HCT116 (cell line): ENCODE results near the gene CHST15. TPM values are rescaled to one million over a fixed set of nuclear protein-coding genes. Genes with fewer than 3 reads are reported as not detected.

Source experiments
- ATAC-seq: fragments of 200-7000 bp; cut with Tn5 transposase; 2 replicates; pipeline ENCODE4 v1.9.1; 2020; ENCODE audit warnings: mild to moderate bottlenecking, moderate library complexity
- BruUV-seq: library from RNA; stranded (reverse); fragments of 400-500 nt; replicated peaks from 2 replicates; lab custom pipeline; 2021; lab: Mats Ljungman, UMichigan
- CTCF ChIA-PET: fragments of 300-600 bp; sonication (Branson Sonifier 250); formaldehyde crosslinking; loops from one replicate; lab custom pipeline; 2021; ENCODE audit warnings: antibody characterized with exemption; lab: Charles Lee
- POLR2A ChIA-PET: fragments of 300-600, 350-600 bp; sonication (Branson Sonifier 250); formaldehyde crosslinking; loops from one replicate; lab custom pipeline; 2021; ENCODE audit warnings: antibody characterized with exemption; lab: Charles Lee
- RAD21 ChIA-PET, 2 experiments: fragments of 300-600 bp; sonication (Branson Sonifier 250); formaldehyde crosslinking; loops; one replicate each; lab custom pipeline; 2023; ENCODE audit warnings: low total read pairs in 2 of 2; ENCODE audit not compliant: uncharacterized antibody in 2 of 2, unreplicated experiment in 2 of 2, low non-redundant PET in 1 of 2; lab: Charles Lee
- DNase-seq: peaks from one replicate; pipeline ENCODE4 v3.0.0-alpha.2; 2010; ENCODE audit warnings: low read depth, low spot score
- H2AFZ ChIP-seq: fragments of 200-600 bp; shearing (Covaris generic), sonication (generic); 2 replicates; pipeline ENCODE4 v1.6.1; 2017; ENCODE audit warnings: low read depth, mixed run types, mixed read lengths, antibody characterized with exemption, low read length; ENCODE audit not compliant: poor library complexity, severe bottlenecking
- H3K27ac ChIP-seq: 2 replicates; pipeline ENCODE4 v1.5.1; 2012; ENCODE audit warnings: low read depth, low read length
- H3K27me3 ChIP-seq: fragments of 200-600 bp; sonication (generic); 2 replicates; pipeline ENCODE4 v1.6.1; 2016; ENCODE audit warnings: mixed run types, low read length, mixed read lengths; ENCODE audit not compliant: insufficient read depth
- H3K36me3 ChIP-seq, 2 experiments: fragments of 200-500 bp in 1 of 2; fragments of 200-600 bp in 1 of 2; sonication (Bioruptor generic) in 1 of 2; sonication (generic) in 1 of 2; 2 replicates each; pipeline versions ENCODE4 v1.5.1 to v1.6.1; 2014 to 2016; ENCODE audit warnings: low read length in 2 of 2, inconsistent platforms in 1 of 2, mixed read lengths in 1 of 2, mixed run types in 1 of 2; ENCODE audit not compliant: insufficient read depth in 2 of 2, control insufficient read depth in 1 of 2
- H3K4me1 ChIP-seq, 2 experiments: fragments of 200-600 bp in 1 of 2; sonication (generic) in 1 of 2; 2 replicates each; pipeline versions ENCODE4 v1.5.1 to v1.6.1; 2012 to 2017; ENCODE audit warnings: low read length in 2 of 2, inconsistent platforms in 1 of 2, mild to moderate bottlenecking in 1 of 2, mixed read lengths in 1 of 2, mixed run types in 1 of 2, moderate library complexity in 1 of 2; ENCODE audit not compliant: insufficient read depth in 2 of 2, control insufficient read depth in 1 of 2
- H3K4me2 ChIP-seq: fragments of 200-600 bp; sonication (generic); 2 replicates; pipeline ENCODE4 v1.6.1; 2017; ENCODE audit warnings: mixed run types, low read length, mixed read lengths
- H3K4me3 ChIP-seq, 2 experiments: fragments of 200-600 bp in 1 of 2; sonication (generic) in 1 of 2; replicated peaks in 1 of 2; 2 replicates each; pipeline ENCODE4 v1.5.1; 2011 to 2016; ENCODE audit warnings: low read length in 2 of 2, control low read depth in 1 of 2, low read depth in 1 of 2, mild to moderate bottlenecking in 1 of 2, mixed read lengths in 1 of 2, mixed run types in 1 of 2
- H3K79me2 ChIP-seq: fragments of 200-600 bp; sonication (generic); 2 replicates; pipeline ENCODE4 v1.6.1; 2017; ENCODE audit warnings: mild to moderate bottlenecking, mixed run types, low read length, moderate library complexity, mixed read lengths; ENCODE audit not compliant: insufficient read depth
- H3K9ac ChIP-seq: fragments of 200-600 bp; sonication (generic); 2 replicates; pipeline ENCODE4 v1.6.1; 2016; ENCODE audit warnings: low read length, mixed read lengths
- H3K9me2 ChIP-seq: fragments of 200-600 bp; sonication (generic), shearing (Covaris generic); 2 replicates; pipeline ENCODE4 v1.6.1; 2017; ENCODE audit warnings: mixed run types, mild to moderate bottlenecking, moderate library complexity; ENCODE audit not compliant: insufficient read depth
- H3K9me3 ChIP-seq, 2 experiments: fragments of 200-500 bp in 1 of 2; fragments of 200-600 bp in 1 of 2; sonication (Bioruptor generic) in 1 of 2; sonication (generic) in 1 of 2; 2 replicates each; pipeline ENCODE4 v1.6.1; 2014 to 2017; ENCODE audit warnings: low read length in 2 of 2, mixed read lengths in 2 of 2, inconsistent platforms in 1 of 2, low read depth in 1 of 2, mild to moderate bottlenecking in 1 of 2, mixed run types in 1 of 2, moderate library complexity in 1 of 2; ENCODE audit not compliant: control insufficient read depth in 1 of 2, insufficient read depth in 1 of 2
- H4K20me1 ChIP-seq: fragments of 200-600 bp; sonication (generic), shearing (Covaris generic); 2 replicates; pipeline ENCODE4 v1.6.1; 2017; ENCODE audit warnings: mixed run types, mild to moderate bottlenecking, moderate library complexity; ENCODE audit not compliant: insufficient read depth
- CBX3 ChIP-seq: IDR thresholded peaks from 2 replicates; pipeline ENCODE4 v1.6.1; 2012; ENCODE audit warnings: low read depth
- CEBPB ChIP-seq: IDR thresholded peaks from 2 replicates; pipeline ENCODE4 v1.6.1; 2012; ENCODE audit warnings: low read depth
- EGR1 ChIP-seq: IDR thresholded peaks from 2 replicates; pipeline ENCODE4 v1.6.1; 2012; ENCODE audit warnings: low read depth
- JUND ChIP-seq: IDR thresholded peaks from 2 replicates; pipeline ENCODE4 v1.6.1; 2012
- SP1 ChIP-seq: IDR thresholded peaks from 2 replicates; pipeline ENCODE4 v1.6.1; 2012; ENCODE audit warnings: low read depth
- SRF ChIP-seq: IDR thresholded peaks from 2 replicates; pipeline ENCODE4 v1.6.1; 2012; ENCODE audit warnings: low read depth
- ZNF274 ChIP-seq: fragments of 200-500 bp; sonication (Bioruptor generic); IDR thresholded peaks from 2 replicates; pipeline ENCODE4 v1.6.1; 2014; ENCODE audit warnings: mild to moderate bottlenecking, low read depth, low read length, inconsistent platforms
- intact Hi-C: fragments of 100-400 bp; cut with micrococcal nuclease; formaldehyde crosslinking; loops from 2 replicates; pipeline ENCODE4 v1.10.0; 2022
- total RNA-seq: library from RNA; stranded (reverse); gene quantifications from one replicate; pipeline ENCODE4 v1.2.1, GENCODE V29; 2021; ENCODE audit not compliant: unreplicated experiment
- TF ChIP-seq, protein P1 (sequence below): IDR thresholded peaks from 2 replicates; pipeline ENCODE4 v1.6.1; 2012
- TF ChIP-seq, protein P2 (sequence below): IDR thresholded peaks from 2 replicates; pipeline ENCODE4 v1.6.1; 2011; ENCODE audit warnings: mild to moderate bottlenecking, low read length, moderate library complexity; ENCODE audit not compliant: insufficient replicate concordance; ENCODE audit errors: extremely low read depth
- TF ChIP-seq, protein P3 (sequence below): IDR thresholded peaks from 2 replicates; pipeline ENCODE4 v1.6.1; 2012

Gene CHST15
- total RNA-seq, 1 experiment from 2014 or later: 47.2 TPM

DNA sequence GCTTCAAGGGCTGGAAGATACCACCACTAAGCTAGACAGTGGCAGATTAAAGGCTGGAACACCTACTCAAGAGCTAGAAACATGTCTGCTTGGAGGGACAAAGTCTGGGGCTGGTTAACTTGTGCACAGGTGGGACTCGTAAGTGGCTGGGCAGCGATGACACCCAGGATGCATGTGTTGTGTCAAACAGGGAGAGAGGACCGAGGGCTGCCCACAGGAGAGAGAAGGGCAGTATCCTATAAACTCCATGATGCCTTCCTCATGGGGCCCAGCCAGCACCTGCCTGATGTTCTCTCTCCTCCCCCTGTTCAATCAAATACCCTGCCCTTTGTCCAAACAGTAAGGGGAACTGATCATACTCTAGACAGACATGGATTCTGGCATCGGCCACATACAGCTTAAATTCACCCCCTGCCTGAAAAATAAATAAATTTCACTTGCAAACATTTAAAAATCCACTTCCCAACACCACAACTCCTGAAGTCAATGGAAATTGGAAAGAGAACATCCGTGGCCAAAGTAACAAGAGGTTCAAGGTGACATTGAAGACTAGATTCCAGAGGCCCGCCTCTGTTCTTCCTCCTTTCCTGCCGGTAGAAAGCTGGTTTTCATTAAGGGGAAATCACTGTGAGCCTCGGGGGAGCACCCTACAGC, 50.6 kb downstream of the CHST15 start:
- H3K4me1 ChIP-seq: no peaks in the 10 kb centered on the region
- peaks cover 7% of the 10 kb centered on the region; the same call in 1 of the 2 replicates for H3K79me2 ChIP-seq
- no peak for ATAC-seq
- no peaks in the 10 kb centered on the region for H3K9me3 ChIP-seq
- no peaks in the 10 kb centered on the region for H4K20me1 ChIP-seq
- TF ChIP-seq, protein P1, sequence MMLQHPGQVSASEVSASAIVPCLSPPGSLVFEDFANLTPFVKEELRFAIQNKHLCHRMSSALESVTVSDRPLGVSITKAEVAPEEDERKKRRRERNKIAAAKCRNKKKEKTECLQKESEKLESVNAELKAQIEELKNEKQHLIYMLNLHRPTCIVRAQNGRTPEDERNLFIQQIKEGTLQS: no peak
- TF ChIP-seq EGR1 (no peak), CEBPB (no peak), ZNF274 (no peak), CBX3 (no peak)
- peaks cover 23 to 25% of the 10 kb centered on the region in 2 experiments; a peak in 3 of 4 replicates for H3K36me3 ChIP-seq
- H3K27me3 ChIP-seq: no peaks in the 10 kb centered on the region
- H3K4me2 ChIP-seq: no peak overlapping the region
- no peaks in the 10 kb centered on the region for H3K9me2 ChIP-seq
- DNase-seq: no peak
- ChIA-PET RAD21 (no interaction called here), CTCF (no interaction called here), POLR2A (interaction anchor here (1.5 kb wide), 1 partner anchor 9 kb away, joined by 3 read pairs; no protein-coding TSS in a partner anchor)
- H3K4me3 ChIP-seq: no peak overlapping the region
- intact Hi-C loops: no loop called here
- H3K9ac ChIP-seq: no peak overlapping the region
- no TSS peak for BruUV-seq
- H3K27ac ChIP-seq: no peak overlapping the region
- H2AFZ ChIP-seq: no peak overlapping the region

DNA sequence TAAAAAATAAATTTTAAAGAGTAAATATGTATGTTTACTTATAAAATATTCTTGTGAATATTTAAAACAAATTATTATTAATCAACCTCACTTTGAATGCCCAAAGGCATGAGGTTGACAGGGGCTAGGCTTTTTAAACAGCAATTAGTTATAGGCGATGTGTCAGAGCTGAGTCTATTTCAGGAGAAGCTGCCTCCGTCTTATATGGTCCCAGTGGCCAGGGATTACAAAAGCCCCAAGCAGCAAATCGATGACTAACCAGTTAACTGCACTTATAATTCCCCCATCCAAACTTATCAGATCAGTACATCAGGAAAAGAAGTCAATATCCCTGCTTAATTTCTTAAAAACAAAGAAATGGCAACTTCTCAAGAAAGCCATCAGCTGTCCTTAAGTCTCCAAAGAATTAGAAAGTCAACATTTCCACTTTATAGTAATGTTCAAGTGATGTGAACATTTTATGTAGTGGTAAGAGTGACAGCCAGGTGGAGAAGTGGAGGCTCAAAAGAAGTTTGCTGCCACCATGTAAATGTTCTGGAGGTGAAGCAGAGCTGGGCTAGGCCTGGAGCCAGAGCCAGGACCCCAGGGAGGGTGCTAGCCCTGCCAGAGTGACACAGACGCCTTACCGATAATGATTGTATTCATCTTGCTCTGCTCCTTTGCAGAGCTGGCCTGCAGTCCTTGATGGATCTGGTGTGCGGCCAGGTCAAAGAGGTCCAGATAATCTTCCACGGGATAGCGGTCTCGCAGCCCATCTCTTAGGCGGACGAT, 51.5 kb downstream of the CHST15 start:
- ChIA-PET POLR2A (interaction anchor here (1.5 kb wide), 1 partner anchor 10 kb away, joined by 3 read pairs; no protein-coding TSS in a partner anchor), RAD21 (no interaction called here), CTCF (no interaction called here)
- BruUV-seq: no TSS peak
- Histone ChIP-seq H3K9me2 (no peaks in the 10 kb centered on the region), H3K9ac (no peak overlapping the region), H4K20me1 (no peaks in the 10 kb centered on the region), H2AFZ (no peak overlapping the region), H3K36me3 (peaks cover 26 to 32% of the 10 kb centered on the region in 2 experiments), H3K27me3 (no peaks in the 10 kb centered on the region), H3K27ac (no peak overlapping the region), H3K9me3 (no peaks in the 10 kb centered on the region), H3K4me3 (no peak overlapping the region), H3K79me2 (peaks cover 6% of the 10 kb centered on the region; the same call in 1 of the 2 replicates), H3K4me1 (no peaks in the 10 kb centered on the region), H3K4me2 (no peak overlapping the region)
- DNase-seq (no peak), ATAC-seq (no peak)
- intact Hi-C loops: no loop called here
- TF ChIP-seq, protein P1: no peak
- TF ChIP-seq, protein P2, sequence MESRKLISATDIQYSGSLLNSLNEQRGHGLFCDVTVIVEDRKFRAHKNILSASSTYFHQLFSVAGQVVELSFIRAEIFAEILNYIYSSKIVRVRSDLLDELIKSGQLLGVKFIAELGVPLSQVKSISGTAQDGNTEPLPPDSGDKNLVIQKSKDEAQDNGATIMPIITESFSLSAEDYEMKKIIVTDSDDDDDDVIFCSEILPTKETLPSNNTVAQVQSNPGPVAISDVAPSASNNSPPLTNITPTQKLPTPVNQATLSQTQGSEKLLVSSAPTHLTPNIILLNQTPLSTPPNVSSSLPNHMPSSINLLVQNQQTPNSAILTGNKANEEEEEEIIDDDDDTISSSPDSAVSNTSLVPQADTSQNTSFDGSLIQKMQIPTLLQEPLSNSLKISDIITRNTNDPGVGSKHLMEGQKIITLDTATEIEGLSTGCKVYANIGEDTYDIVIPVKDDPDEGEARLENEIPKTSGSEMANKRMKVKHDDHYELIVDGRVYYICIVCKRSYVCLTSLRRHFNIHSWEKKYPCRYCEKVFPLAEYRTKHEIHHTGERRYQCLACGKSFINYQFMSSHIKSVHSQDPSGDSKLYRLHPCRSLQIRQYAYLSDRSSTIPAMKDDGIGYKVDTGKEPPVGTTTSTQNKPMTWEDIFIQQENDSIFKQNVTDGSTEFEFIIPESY: no peak
- TF ChIP-seq ZNF274 (no peak), SP1 (no peak), JUND (no peak), SRF (no peak)
- TF ChIP-seq, protein P3, sequence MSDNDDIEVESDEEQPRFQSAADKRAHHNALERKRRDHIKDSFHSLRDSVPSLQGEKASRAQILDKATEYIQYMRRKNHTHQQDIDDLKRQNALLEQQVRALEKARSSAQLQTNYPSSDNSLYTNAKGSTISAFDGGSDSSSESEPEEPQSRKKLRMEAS: no peak
